ENCODE results near the gene HOXD11. TPM values are rescaled to one million over a fixed set of nuclear protein-coding genes. Genes with fewer than 3 reads are reported as not detected.

HOXD11 gene
- total and polyA plus RNA-seq, 2 of the 4 experiments (the other 2 are of a cell fraction): not detected

GRCh38 chr2:176140513-176141317, 33.6 kb downstream of the HOXD11 start:
- WGBS, 2 experiments (ENCODE audit: extremely low coverage in 2 of 2, insufficient read length in 1 of 2): 18% methylated on average over 18 of the region's 48 CpGs; no CpG with 5 or more reads in 1 of the 2 experiments
- Histone ChIP-seq H3K27me3 (ENCODE audit: control insufficient read depth, insufficient read depth, low read length) (peaks cover 74% of the 10 kb centered on the region), H3K4me2 (ENCODE audit: low read depth, low read length) (peak overlapping the region; percentile 88)

More at GRCh38 chr2:176140513-176141317, 33.6 kb downstream of the HOXD11 start:
- intact Hi-C loops (cut with micrococcal nuclease): loop anchor here (1.0 to 2.0 kb wide), 4 partner anchors 315 to 674 kb away; no protein-coding TSS in a partner anchor
- no peak overlapping the region for H3K4ac ChIP-seq (ENCODE audit: low read depth, low read length)
- H4K5ac ChIP-seq (ENCODE audit: low read depth, low read length): no peak overlapping the region
- no peak overlapping the region for H4K91ac ChIP-seq (ENCODE audit: insufficient read depth, low read depth, low read length)
- no peak overlapping the region for H3K23ac ChIP-seq (ENCODE audit: low read depth, low read length)
- no peak overlapping the region for H3K9ac ChIP-seq (ENCODE audit: low read depth, low read length)
- no peaks in the 10 kb centered on the region for H3K79me1 ChIP-seq (ENCODE audit: low read depth in 1 of 2, low read length in 2 of 2)
- in situ Hi-C loops (cut with MboI; ENCODE audit: low sequenced_read_pairs): loop anchor here (5.0 kb wide), 1 partner anchor 412 kb away; no protein-coding TSS in a partner anchor
- no peak overlapping the region for H3K56ac ChIP-seq (ENCODE audit: extremely low read depth, insufficient read depth, low read length)
- ATAC-seq (ENCODE audit: low read depth) (peak; percentile 95), DNase-seq (peak; percentile 46)
- H3K9me3 ChIP-seq (ENCODE audit: control insufficient read depth, insufficient read depth, low read length): peaks cover 3% of the 10 kb centered on the region
- POLR2A ChIA-PET (ENCODE audit: unreplicated experiment): no interaction called here
- no peaks in the 10 kb centered on the region for H3K9me1 ChIP-seq (ENCODE audit: insufficient read depth, low read length)
- no peak overlapping the region for H3K14ac ChIP-seq (replicated peaks; ENCODE audit: low read depth, low read length)
- no peak overlapping the region for H4K8ac ChIP-seq (ENCODE audit: low read depth in 2 of 2, low read length in 2 of 2)
- H3K36me3 ChIP-seq (ENCODE audit: control insufficient read depth, insufficient read depth, low read length): no peaks in the 10 kb centered on the region
- TF ChIP-seq CEBPB (IDR thresholded peaks at IDR 0.05; ENCODE audit: low read depth, low read length): no peak
- TF ChIP-seq FOS (IDR thresholded peaks at IDR 0.05; ENCODE audit: low read depth, low read length): no peak
- TF ChIP-seq SMC3 (IDR thresholded peaks at IDR 0.05; ENCODE audit: low read depth, low read length): peak; percentile 85
- TF ChIP-seq RAD21 (IDR thresholded peaks at IDR 0.05; ENCODE audit: low read length): peak; percentile 93
- TF ChIP-seq, protein P1, sequence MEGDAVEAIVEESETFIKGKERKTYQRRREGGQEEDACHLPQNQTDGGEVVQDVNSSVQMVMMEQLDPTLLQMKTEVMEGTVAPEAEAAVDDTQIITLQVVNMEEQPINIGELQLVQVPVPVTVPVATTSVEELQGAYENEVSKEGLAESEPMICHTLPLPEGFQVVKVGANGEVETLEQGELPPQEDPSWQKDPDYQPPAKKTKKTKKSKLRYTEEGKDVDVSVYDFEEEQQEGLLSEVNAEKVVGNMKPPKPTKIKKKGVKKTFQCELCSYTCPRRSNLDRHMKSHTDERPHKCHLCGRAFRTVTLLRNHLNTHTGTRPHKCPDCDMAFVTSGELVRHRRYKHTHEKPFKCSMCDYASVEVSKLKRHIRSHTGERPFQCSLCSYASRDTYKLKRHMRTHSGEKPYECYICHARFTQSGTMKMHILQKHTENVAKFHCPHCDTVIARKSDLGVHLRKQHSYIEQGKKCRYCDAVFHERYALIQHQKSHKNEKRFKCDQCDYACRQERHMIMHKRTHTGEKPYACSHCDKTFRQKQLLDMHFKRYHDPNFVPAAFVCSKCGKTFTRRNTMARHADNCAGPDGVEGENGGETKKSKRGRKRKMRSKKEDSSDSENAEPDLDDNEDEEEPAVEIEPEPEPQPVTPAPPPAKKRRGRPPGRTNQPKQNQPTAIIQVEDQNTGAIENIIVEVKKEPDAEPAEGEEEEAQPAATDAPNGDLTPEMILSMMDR (conservative IDR thresholded peaks at IDR 0.05; ENCODE audit: low read depth, low read length): peak; percentile 82
- TF ChIP-seq MAZ (IDR thresholded peaks at IDR 0.05; ENCODE audit: borderline replicate concordance, low read depth, low read length): peak; percentile 83; the same call in 1 of the 2 replicates
- TF ChIP-seq POLR2A (IDR thresholded peaks at IDR 0.05; ENCODE audit: low read depth, low read length): no peak
- TF ChIP-seq CHD1 (IDR thresholded peaks at IDR 0.05; ENCODE audit: low read depth, low read length): no peak
- TF ChIP-seq RFX5 (IDR thresholded peaks at IDR 0.05; ENCODE audit: low read depth, low read length): no peak
- no peak overlapping the region for H3K18ac ChIP-seq (ENCODE audit: low read depth, low read length)
- no peak overlapping the region for H2AK9ac ChIP-seq (replicated peaks; ENCODE audit: low read depth, low read length, poor library complexity)
- dilution Hi-C loops (cut with HindIII; ENCODE audit: low sequenced_read_pairs, unreplicated experiment): no loop called here
- no TSS peak for BruUV-seq (replicated peaks)
- no peaks in the 10 kb centered on the region for H3K4me1 ChIP-seq (ENCODE audit: control insufficient read depth, insufficient read depth, low read length)
- H3K27ac ChIP-seq (ENCODE audit: insufficient read depth, low read length): no peak overlapping the region
- CTCF ChIA-PET: interaction anchor here (0.6 to 2.5 kb wide), 18 partner anchors 9 to 1161 kb away, joined by 3 to 24 read pairs (median 3); no protein-coding TSS in a partner anchor
- no peak overlapping the region for H2BK120ac ChIP-seq (ENCODE audit: low read depth, low read length)
- H3K4me3 ChIP-seq (ENCODE audit: insufficient read depth, low read depth, low read length): peak overlapping the region; percentile 50
- H2AK5ac ChIP-seq (ENCODE audit: low read depth, low read length): no peak overlapping the region
- H2AFZ ChIP-seq (replicated peaks; ENCODE audit: low read length, poor library complexity): peak overlapping the region; percentile 88
- no peak overlapping the region for H2BK20ac ChIP-seq (ENCODE audit: low read depth, low read length)
- H4K20me1 ChIP-seq (ENCODE audit: insufficient read depth, low read length): no peaks in the 10 kb centered on the region
- no peak overlapping the region for H2BK15ac ChIP-seq (ENCODE audit: low read depth, low read length)
- H2BK5ac ChIP-seq (ENCODE audit: low read depth, low read length, poor library complexity, severe bottlenecking): no peak overlapping the region
